KMS-11 (cell line): ENCODE data around the gene CMA1.

ENCODE experiments used
- H2AFZ ChIP-seq: fragments of 200-600 bp; sonication (generic); 2 replicates; pipeline ENCODE4 v1.6.1; 2016; ENCODE audit warnings: antibody characterized with exemption, mixed run types, low read depth
- H3K27ac ChIP-seq: fragments of 200-600 bp; sonication (generic); 2 replicates; pipeline ENCODE4 v1.6.1; 2016; ENCODE audit warnings: mild to moderate bottlenecking, mixed run types
- H3K27me3 ChIP-seq: fragments of 200-600 bp; sonication (generic); 2 replicates; pipeline ENCODE4 v1.6.1; 2017; ENCODE audit warnings: mild to moderate bottlenecking, low read depth, mixed run types, moderate library complexity; ENCODE audit not compliant: insufficient read depth
- H3K36me3 ChIP-seq: fragments of 200-600 bp; sonication (generic); 2 replicates; pipeline ENCODE4 v1.6.1; 2017; ENCODE audit warnings: mild to moderate bottlenecking, mixed run types; ENCODE audit not compliant: insufficient read depth
- H3K4me1 ChIP-seq: fragments of 200-600 bp; sonication (generic); 2 replicates; pipeline ENCODE4 v1.6.1; 2016; ENCODE audit warnings: mild to moderate bottlenecking, low read depth, mixed run types; ENCODE audit not compliant: poor library complexity, severe bottlenecking
- H3K4me2 ChIP-seq: fragments of 200-600 bp; sonication (generic); 2 replicates; pipeline ENCODE4 v1.7.0; 2016; ENCODE audit warnings: mild to moderate bottlenecking, mixed run types
- H3K4me3 ChIP-seq: fragments of 200-600 bp; sonication (generic); IDR thresholded peaks from 2 replicates; pipeline ENCODE4 v1.6.1; 2017; ENCODE audit warnings: low read depth, low read length, mixed read lengths; ENCODE audit not compliant: insufficient read depth
- H3K79me2 ChIP-seq: fragments of 200-600 bp; sonication (generic); 2 replicates; pipeline ENCODE4 v1.6.1; 2016; ENCODE audit warnings: low read depth, mixed run types; ENCODE audit not compliant: insufficient read depth
- H3K9ac ChIP-seq: fragments of 200-600 bp; sonication (generic); 2 replicates; pipeline ENCODE4 v1.6.1; 2016; ENCODE audit warnings: mild to moderate bottlenecking, mixed run types
- H4K20me1 ChIP-seq: fragments of 200-600 bp; sonication (generic); 2 replicates; pipeline ENCODE4 v1.6.1; 2016; ENCODE audit warnings: mild to moderate bottlenecking, mixed run types; ENCODE audit not compliant: insufficient read depth
- CTCF ChIP-seq: fragments of 200-600 bp; sonication (generic); conservative IDR thresholded peaks from 2 replicates; pipeline ENCODE4 v1.6.1; 2017; ENCODE audit warnings: low read depth, mild to moderate bottlenecking, antibody characterized with exemption, low read length, moderate library complexity, mixed read lengths

The CMA1 gene

GRCh38 chr14:24465805-24466204, 42.3 kb downstream of the CMA1 start:
- Histone ChIP-seq H3K79me2 (no peaks in the 10 kb centered on the region), H3K36me3 (no peaks in the 10 kb centered on the region), H2AFZ (no peak overlapping the region), H3K4me2 (no peak overlapping the region), H3K27me3 (no peaks in the 10 kb centered on the region), H4K20me1 (no peaks in the 10 kb centered on the region), H3K4me1 (no peaks in the 10 kb centered on the region), H3K9ac (no peak overlapping the region), H3K27ac (no peak overlapping the region), H3K4me3 (no peak overlapping the region)
- no peak for TF ChIP-seq CTCF

- H3K36me3 ChIP-seq: no peaks in the 10 kb centered on the region
- H3K79me2 ChIP-seq: no peaks in the 10 kb centered on the region
- H3K27me3 ChIP-seq: no peaks in the 10 kb centered on the region
- H3K9ac ChIP-seq: no peak overlapping the region
- H3K27ac ChIP-seq: no peak overlapping the region
- H3K4me2 ChIP-seq: no peak overlapping the region
- no peak for TF ChIP-seq CTCF
- H4K20me1 ChIP-seq: no peaks in the 10 kb centered on the region
- H2AFZ ChIP-seq: no peak overlapping the region
- no peaks in the 10 kb centered on the region for H3K4me1 ChIP-seq
- no peak overlapping the region for H3K4me3 ChIP-seq
Measured at GRCh38 chr14:24465368-24465767, 42.7 kb downstream of the CMA1 start.

- Histone ChIP-seq H3K4me1 (no peaks in the 10 kb centered on the region), H3K36me3 (no peaks in the 10 kb centered on the region), H4K20me1 (no peaks in the 10 kb centered on the region), H3K79me2 (no peaks in the 10 kb centered on the region), H3K4me2 (no peak overlapping the region), H2AFZ (no peak overlapping the region), H3K4me3 (no peak overlapping the region), H3K27ac (no peak overlapping the region), H3K9ac (no peak overlapping the region), H3K27me3 (no peaks in the 10 kb centered on the region)
- no peak for TF ChIP-seq CTCF
Measured at GRCh38 chr14:24463884-24464785, 43.9 kb downstream of the CMA1 start.

GRCh38 chr14:24463017-24463883, 44.8 kb downstream of the CMA1 start:
- H3K27me3 ChIP-seq: no peaks in the 10 kb centered on the region
- no peak overlapping the region for H3K4me2 ChIP-seq
- no peaks in the 10 kb centered on the region for H3K4me1 ChIP-seq
- no peak overlapping the region for H3K27ac ChIP-seq
- H4K20me1 ChIP-seq: no peaks in the 10 kb centered on the region
- no peaks in the 10 kb centered on the region for H3K36me3 ChIP-seq
- no peak for TF ChIP-seq CTCF
- no peak overlapping the region for H3K4me3 ChIP-seq
- no peak overlapping the region for H2AFZ ChIP-seq
- H3K79me2 ChIP-seq: no peaks in the 10 kb centered on the region
- H3K9ac ChIP-seq: no peak overlapping the region
